Measurements from ENCODE around the gene KMT5C. TPM values are rescaled to one million over a fixed set of nuclear protein-coding genes. Genes with fewer than 3 reads are reported as not detected.

KMT5C gene
- total RNA-seq, 2 donors from 2014 or later, result 17.8 to 32.3 TPM

- 77% methylated on average over 21 of the region's 21 CpGs for WGBS
- Histone ChIP-seq H3K27ac (no peak overlapping the region), H3K4me1 (replicated peaks) (peaks cover 25% of the 10 kb centered on the region), H3K36me3 (peaks cover 0 to 5% of the 10 kb centered on the region in 2 donors), H3K27me3 (replicated peaks; ENCODE audit: insufficient read depth) (no peaks in the 10 kb centered on the region), H3K4me3 (no peak overlapping the region), H3K9me3 (no peaks in the 10 kb centered on the region)
- DNase-seq (ENCODE audit: low spot score), result no peak
- no peak for TF ChIP-seq POLR2A (IDR thresholded peaks at IDR 0.05)
- no peak for TF ChIP-seq CTCF (IDR thresholded peaks at IDR 0.05)
- no peak for TF ChIP-seq POLR2AphosphoS5 (IDR thresholded peaks at IDR 0.05)
- intact Hi-C loops (cut with DNase I), result loop anchor here (5.0 kb wide), 2 partner anchors 47 to 87 kb away; no protein-coding TSS in a partner anchor
Measured at GRCh38 chr19:55389386-55390317, 50.0 kb downstream of the KMT5C start.

- no peak for DNase-seq (ENCODE audit: low spot score)
- TF ChIP-seq POLR2A (IDR thresholded peaks at IDR 0.05) (no peak), POLR2AphosphoS5 (IDR thresholded peaks at IDR 0.05) (no peak), CTCF (IDR thresholded peaks at IDR 0.05) (no peak)
- intact Hi-C loops (cut with DNase I), result no loop called here
- no peaks in the 10 kb centered on the region for H3K27me3 ChIP-seq (replicated peaks; ENCODE audit: insufficient read depth)
- peaks cover 0 to 5% of the 10 kb centered on the region in 2 donors for H3K36me3 ChIP-seq
- H3K4me3 ChIP-seq, result no peak overlapping the region
- H3K9me3 ChIP-seq, result no peaks in the 10 kb centered on the region
- peaks cover 20% of the 10 kb centered on the region for H3K4me1 ChIP-seq (replicated peaks)
- no peak overlapping the region for H3K27ac ChIP-seq
- 69% methylated on average over 7 of the region's 7 CpGs for WGBS
Measured at GRCh38 chr19:55390461-55390880, 50.8 kb downstream of the KMT5C start.

GRCh38 chr19:55391191-55391670 is 51.6 kb downstream of the KMT5C start:
- peaks cover 20% of the 10 kb centered on the region for H3K4me1 ChIP-seq (replicated peaks)
- H3K27ac ChIP-seq, result no peak overlapping the region
- H3K36me3 ChIP-seq, result peaks cover 0 to 5% of the 10 kb centered on the region in 2 donors
- no peak for DNase-seq (ENCODE audit: low spot score)
- no peaks in the 10 kb centered on the region for H3K9me3 ChIP-seq
- TF ChIP-seq POLR2AphosphoS5 (IDR thresholded peaks at IDR 0.05), result no peak
- TF ChIP-seq CTCF (IDR thresholded peaks at IDR 0.05), result no peak
- no peak for TF ChIP-seq POLR2A (IDR thresholded peaks at IDR 0.05)
- intact Hi-C loops (cut with DNase I), result no loop called here
- WGBS, result 75% methylated on average over 11 of the region's 12 CpGs
- H3K27me3 ChIP-seq (replicated peaks; ENCODE audit: insufficient read depth), result no peaks in the 10 kb centered on the region
- H3K4me3 ChIP-seq, result no peak overlapping the region

- H3K27me3 ChIP-seq (replicated peaks; ENCODE audit: insufficient read depth), result no peaks in the 10 kb centered on the region
- intact Hi-C loops (cut with DNase I), result no loop called here
- no peak overlapping the region for H3K4me3 ChIP-seq
- peaks cover 0 to 5% of the 10 kb centered on the region in 2 donors for H3K36me3 ChIP-seq
- peaks cover 18% of the 10 kb centered on the region for H3K4me1 ChIP-seq (replicated peaks)
- H3K9me3 ChIP-seq, result no peaks in the 10 kb centered on the region
- TF ChIP-seq POLR2A (IDR thresholded peaks at IDR 0.05), result no peak
- TF ChIP-seq POLR2AphosphoS5 (IDR thresholded peaks at IDR 0.05), result no peak
- no peak for TF ChIP-seq CTCF (IDR thresholded peaks at IDR 0.05)
- no peak overlapping the region for H3K27ac ChIP-seq
- WGBS, result 75% methylated on average over 18 of the region's 18 CpGs
- no peak for DNase-seq (ENCODE audit: low spot score)
Measured at GRCh38 chr19:55391702-55392615, 52.3 kb downstream of the KMT5C start.
